GM18873 (cell line): ENCODE data around the gene ZNF512B.
A peak's percentile ranks its signal among the peaks of the same experiment; 100 is the strongest.
"Not testable (repeated sequence)": the region's sequence is repeated elsewhere in the genome, so short reads cannot be mapped to it uniquely, and the experiment has no call there.

ENCODE experiments used
- ATAC-seq: cut with Tn5 transposase; IDR thresholded peaks from one replicate; pipeline ENCODE4 v1.9.1; 2021; ENCODE audit warnings: mild to moderate bottlenecking, moderate library complexity, moderate number of reproducible peaks; ENCODE audit not compliant: unreplicated experiment, low FRiP score

The ZNF512B gene, protein sequence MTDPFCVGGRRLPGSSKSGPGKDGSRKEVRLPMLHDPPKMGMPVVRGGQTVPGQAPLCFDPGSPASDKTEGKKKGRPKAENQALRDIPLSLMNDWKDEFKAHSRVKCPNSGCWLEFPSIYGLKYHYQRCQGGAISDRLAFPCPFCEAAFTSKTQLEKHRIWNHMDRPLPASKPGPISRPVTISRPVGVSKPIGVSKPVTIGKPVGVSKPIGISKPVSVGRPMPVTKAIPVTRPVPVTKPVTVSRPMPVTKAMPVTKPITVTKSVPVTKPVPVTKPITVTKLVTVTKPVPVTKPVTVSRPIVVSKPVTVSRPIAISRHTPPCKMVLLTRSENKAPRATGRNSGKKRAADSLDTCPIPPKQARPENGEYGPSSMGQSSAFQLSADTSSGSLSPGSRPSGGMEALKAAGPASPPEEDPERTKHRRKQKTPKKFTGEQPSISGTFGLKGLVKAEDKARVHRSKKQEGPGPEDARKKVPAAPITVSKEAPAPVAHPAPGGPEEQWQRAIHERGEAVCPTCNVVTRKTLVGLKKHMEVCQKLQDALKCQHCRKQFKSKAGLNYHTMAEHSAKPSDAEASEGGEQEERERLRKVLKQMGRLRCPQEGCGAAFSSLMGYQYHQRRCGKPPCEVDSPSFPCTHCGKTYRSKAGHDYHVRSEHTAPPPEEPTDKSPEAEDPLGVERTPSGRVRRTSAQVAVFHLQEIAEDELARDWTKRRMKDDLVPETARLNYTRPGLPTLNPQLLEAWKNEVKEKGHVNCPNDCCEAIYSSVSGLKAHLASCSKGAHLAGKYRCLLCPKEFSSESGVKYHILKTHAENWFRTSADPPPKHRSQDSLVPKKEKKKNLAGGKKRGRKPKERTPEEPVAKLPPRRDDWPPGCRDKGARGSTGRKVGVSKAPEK

DNA sequence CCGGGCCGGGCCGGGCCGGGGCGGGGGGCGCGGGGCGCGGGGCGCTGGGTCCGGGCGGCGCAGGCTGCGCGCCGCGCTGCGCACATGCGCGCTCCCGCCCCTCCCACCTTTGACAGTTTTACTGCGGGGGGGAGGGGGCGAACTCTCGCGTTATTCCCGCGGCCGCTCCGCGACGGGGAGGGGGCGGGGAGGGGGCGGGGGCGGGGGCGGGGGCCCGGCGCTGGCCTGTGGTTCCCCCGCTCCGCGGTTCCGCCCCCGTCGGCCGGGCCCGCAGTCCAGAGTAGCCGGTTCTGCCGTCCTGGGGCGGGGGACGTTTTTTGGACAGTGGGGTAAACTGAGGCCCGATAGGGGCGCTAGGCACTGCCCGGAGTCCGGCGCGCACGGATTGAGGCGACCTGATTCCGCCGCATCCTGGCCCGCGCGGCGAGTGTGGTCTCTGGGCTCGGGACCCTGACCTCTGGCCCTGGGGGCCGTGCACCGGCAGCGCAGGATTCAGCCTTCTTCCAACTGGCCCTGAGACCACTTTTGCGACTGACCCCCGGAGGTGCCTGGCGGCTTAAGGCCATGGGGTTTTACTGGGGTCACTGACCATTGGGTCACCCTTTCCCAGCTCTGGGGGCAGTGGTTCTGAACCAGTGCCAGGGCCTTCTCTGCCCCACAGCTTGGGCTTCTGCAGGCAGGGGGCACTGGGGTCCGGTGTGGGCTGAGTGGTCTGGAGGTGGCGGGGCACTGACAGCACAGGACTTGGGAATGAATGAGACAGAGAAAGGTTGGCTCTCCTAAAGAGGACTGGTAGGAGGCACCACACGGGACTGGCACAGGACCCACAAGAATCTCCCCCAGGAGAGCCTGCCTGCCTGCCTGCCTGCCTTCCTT lies at the start of gene ZNF512B:
ZNF512B (minus strand) TSS at position 93 of the 876 bp plus-strand sequence. CDS start 1,980 bp downstream, outside the sequence.
- ATAC-seq, result no peak

DNA sequence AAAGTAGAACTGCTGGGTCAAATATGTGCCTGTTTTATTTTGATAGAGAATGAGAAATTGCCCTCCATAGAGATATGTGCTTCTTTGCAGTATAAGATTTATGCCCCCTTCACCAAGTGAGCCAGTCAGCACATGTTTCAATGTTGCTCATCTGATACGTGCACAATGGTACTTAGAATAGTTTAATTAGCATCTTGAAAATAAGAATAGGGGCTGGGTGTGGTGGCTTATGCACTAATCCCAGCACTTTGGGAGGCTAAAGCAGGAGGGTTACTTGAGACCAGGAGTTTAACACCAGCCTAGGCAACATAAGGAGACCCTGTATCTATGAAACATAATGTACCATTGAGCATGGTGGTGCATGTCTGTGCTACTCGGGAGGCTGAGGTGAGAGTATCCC lies 45.9 kb upstream of the ZNF512B start:
- no peak for ATAC-seq

DNA sequence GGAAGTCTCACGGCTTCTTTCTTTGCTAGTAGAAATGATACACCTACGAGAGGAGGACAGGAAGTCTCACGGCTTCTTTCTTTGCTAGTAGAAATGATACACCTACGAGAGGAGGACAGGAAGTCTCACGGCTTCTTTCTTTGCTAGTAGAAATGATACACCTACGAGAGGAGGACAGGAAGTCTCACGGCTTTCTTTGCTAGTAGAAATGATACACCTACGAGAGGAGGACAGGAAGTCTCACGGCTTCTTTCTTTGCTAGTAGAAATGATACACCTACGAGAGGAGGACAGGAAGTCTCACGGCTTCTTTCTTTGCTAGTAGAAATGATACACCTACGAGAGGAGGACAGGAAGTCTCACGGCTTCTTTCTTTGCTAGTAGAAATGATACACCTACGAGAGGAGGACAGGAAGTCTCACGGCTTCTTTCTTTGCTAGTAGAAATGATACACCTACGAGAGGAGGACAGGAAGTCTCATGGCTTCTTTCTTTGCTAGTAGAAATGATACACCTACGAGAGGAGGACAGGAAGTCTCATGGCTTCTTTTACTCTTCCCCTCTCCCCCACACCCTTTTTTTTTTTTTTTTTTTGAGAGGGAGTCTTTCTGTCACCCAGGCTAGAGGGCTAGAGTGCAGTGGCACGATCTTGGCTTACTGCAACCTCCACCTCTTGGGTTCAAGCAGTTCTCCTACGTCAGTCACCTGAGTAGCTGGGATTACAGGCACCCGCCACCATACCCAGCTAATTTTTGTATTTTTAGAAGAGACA lies 42.8 kb upstream of the ZNF512B start:
- not testable (repeated sequence) for ATAC-seq

DNA sequence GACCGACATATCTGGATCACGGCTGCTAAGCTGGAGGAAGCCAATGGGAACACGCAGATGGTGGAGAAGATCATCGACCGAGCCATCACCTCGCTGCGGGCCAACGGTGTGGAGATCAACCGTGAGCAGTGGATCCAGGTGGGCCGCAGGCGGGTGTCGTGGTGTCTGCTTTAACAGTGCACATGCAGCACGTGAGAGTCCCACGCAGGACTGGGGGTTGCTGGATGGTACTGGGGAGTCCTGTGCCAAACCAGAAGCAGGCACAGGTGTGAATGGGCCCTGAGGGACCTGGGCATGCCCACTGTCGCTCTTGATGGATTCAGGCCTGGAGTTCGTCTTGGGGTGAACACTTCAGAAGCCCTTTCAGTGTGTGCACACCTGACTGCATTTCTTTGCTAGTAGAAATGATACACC lies 41.6 kb upstream of the ZNF512B start:
- ATAC-seq, result no peak

DNA sequence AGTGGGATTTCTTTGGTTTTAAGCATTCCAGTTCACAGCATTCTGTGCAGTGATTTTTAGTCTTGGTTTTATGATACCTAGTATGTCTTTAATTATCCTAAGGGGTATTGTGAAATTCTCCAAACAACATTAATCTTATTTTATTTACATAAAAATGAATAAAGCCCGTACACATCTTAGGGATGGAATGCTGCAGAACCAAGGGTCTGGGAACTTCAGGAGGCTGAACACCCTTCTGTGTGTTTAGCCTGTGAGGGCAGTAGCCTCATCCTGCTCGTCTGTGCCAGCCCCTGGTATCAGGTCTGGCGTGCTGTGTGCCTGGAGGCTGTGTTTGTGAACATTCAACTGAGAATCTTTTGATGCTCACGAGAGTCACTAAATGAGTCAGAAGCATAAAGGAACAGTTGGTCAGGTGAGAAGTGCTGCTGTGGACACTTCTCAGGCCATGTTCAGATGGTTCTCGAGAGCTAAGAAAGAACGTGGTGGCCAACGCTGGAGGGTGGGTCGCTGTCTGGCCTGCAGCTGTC lies 41.0 kb upstream of the ZNF512B start:
- no peak for ATAC-seq

DNA sequence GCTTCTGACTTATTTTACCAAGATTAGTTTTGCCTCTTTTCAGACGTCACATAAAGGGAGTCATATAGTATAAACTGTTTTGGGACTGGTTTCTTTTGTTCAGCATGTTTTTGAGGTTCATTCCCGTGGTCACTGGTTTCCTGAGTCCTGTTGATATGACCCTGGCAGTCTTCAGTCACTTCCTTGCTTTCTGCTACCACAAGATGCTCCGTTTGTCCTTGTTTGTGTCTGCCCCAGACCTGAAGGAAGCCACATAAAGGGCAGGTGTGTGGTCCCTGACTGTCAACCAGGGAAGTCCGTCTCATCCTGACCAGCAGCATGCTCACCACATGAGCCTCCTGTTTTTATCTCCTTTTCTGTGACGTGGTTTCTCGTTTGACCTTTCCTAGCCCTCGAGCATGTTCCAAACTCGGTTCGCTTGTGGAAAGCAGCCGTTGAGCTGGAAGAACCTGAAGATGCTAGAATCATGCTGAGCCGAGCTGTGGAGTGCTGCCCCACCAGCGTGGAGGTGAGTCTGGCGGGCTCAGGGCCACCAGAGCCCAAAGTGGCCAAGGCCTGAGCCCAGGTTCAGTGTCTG lies 40.2 kb upstream of the ZNF512B start:
- ATAC-seq, result no peak

DNA sequence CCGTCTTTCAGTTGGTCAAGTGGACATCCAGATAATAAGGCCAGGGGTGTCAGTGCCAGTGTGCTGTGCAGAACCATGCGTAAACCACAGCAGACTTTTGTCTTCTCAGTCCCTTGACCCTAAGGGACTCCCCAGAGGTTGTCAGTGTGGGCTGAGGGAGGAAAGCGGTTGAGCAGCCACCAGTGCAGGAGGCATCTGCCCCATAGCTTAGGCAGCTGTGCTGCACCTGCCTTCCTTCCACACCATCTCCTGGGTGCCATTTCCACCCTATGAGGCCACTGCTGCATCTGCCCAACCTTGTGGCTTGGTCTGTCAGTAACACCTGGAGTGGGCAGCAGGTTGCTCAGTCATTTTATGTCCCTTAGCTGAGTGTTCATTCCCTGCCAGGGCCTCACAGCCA lies 37.2 kb upstream of the ZNF512B start:
- no peak for ATAC-seq

DNA sequence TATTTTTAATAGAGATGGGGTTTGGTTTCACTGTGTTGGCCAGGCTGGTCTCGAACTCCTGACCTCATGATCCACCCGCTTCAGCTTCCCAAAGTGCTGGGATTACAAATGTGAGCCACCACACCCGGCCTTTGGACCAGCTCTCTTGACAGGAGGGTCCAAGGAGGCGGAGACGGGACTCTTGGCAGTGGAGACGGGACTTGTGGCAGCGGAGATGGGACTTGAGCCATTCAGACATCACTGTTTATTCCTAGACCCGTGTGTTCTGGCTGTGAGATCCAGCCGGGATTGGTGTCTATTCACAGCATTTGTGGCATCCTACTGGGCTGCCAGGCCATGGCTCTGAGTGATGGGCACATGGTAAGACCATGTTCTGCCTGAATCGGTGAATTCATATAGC lies 36.8 kb upstream of the ZNF512B start:
- ATAC-seq, result no peak

DNA sequence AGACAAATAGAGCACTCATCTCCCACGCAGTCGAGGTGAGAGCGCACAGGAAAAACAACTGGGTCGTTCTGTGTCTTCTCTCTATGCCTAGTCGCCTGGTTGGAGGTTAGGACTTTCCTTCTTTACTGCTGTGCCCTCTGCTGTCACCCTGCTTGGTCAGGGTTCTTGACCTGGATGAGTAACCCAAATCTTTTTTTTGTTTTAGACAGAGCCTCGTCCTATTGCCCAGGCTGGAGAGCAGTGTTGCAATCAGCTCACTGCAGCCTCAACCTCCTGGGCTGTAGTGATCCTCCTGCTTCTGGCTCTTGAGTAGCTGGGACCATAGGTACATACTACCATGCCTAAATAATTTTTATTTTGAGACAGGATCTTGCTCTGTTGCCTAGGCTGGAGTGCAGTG lies 35.7 kb upstream of the ZNF512B start:
- no peak for ATAC-seq

DNA sequence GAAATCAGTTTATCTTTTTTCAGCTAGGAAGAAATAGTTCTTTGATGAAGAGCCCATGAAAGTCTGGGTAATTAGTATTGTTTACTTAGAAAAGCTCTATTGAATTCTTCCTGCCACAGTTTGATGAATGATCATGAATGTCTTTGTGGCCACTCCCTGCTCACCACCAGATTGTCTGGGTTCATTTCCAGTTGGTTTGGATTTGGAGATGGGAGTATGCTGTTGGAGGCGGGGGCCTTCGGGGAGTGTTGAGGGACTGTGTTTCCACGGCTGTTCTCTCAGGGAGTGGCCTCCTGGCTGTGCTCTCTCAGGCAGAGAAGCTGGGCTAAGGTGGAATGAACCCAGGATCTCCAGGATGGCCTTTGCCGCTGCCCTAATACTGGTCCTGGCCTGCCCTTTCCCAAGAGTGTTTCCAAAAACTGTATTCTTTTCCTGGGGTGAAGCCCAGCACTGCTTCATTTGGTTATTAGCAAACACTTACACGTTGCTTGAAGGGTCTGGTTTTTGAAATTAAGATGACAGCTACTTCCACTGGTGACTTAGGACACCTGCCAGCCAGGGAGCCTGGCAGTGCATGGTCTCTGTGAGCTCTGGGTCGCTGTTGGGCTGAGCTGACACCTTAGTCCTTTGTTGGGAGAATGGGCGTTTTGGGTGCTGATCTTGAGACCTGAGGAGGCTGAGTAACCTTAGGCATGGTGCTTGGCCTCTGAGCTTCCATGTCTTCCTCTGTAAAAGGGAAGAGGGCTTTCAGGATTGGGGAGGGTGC lies 34.4 kb upstream of the ZNF512B start:
- no peak for ATAC-seq

DNA sequence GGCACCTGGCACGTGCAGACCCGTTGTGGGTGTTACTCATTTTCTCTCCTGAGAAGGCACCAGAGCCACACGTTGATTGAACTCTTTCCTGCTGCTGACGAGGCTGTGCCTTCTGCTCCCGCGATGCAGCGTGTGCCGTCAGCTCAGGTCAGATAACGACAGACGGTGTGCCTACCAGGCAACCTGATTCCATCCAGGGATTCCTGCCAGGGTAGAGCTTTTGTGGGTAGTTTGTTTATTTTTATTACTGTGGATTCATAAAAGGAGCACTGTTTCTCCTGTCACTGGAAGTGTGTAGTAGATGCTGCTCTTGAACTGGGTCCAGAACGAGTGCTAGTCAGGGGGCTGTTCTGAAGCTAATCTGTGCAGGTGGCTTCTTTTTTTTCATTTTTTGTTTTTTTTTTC lies 31.9 kb upstream of the ZNF512B start:
- no peak for ATAC-seq

DNA sequence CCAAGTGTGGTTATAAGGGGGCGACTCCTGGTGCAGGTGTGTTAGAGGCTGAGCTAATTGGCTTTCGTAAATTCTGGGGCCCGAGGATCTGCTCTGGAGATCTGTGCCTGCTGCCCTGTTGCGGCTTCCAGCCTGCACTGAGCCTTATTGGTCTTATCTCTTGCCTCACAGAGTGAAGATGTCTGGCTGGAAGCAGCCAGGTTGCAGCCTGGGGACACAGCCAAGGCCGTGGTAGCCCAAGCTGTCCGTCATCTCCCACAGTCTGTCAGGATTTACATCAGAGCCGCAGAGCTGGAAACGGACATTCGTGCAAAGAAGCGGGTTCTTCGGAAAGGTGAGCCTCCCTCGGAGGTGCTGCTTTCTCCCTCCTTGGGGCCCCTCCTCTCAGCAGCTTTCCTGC lies 31.2 kb upstream of the ZNF512B start:
- ATAC-seq, result no peak

DNA sequence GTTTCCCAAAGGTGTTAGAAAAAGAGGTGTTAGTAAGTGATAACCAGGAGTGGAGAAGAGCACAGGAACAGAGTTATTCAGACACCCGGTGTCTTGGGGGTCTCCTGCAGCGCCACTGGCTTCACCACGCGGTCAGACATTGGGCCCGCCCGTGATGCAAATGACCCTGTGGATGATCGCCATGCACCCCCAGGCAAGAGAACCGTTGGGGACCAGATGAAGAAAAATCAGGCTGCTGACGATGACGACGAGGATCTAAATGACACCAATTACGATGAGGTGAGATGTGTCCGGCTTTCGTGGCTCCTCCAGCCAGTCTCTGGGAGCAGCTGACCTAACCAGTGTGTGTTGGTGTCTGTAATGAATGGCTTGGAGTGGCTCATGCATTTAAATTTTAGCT lies 13.2 kb upstream of the ZNF512B start:
- no peak for ATAC-seq

DNA sequence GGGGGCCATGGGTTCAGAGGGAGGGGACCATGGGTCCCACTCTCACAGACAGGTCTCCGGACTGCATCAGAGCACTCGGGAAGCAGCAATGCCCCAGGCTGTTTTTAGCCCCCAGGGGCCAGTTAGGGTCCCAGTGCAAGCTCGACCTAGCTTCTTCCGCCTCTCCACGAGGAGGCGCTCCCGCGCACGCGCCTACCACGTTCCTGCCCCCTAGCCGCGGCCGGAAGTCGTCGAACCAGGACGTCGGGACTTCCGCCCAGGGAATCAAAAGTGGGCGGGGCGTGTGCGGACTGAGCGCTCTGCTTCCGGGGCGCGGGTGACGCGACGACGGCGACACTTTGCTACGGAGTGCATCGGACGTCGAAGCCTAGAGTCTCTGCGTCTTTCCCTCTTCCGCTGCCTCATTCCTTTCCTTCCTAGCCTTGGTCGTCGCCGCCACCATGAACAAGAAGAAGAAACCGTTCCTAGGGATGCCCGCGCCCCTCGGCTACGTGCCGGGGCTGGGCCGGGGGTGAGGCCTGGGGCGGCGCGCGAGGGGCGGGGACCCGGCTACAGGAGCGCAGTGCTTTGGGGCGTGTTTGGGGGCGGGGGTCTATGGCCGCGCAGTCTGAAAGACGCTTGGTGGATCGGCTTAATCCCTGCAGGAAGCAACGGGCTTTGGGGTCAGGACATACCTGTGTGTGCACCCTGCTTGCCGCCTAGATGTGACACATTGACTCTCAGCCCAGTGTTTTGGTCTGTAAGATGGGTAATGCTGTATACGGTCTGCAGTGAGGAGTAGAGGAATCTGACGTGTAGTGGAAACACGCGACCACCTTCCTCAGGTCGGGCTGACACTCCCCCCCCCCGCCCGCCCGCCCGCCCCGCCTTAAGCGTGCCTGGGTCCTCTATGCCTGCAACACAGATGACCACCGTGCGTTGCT lies 11.3 kb upstream of the ZNF512B start, which contains the start of gene PRPF6:
PRPF6 (plus strand) TSS at position 327 of the 923 bp plus-strand sequence; CDS start at position 441, 114 bp downstream.
- ATAC-seq, result peak; percentile 48

DNA sequence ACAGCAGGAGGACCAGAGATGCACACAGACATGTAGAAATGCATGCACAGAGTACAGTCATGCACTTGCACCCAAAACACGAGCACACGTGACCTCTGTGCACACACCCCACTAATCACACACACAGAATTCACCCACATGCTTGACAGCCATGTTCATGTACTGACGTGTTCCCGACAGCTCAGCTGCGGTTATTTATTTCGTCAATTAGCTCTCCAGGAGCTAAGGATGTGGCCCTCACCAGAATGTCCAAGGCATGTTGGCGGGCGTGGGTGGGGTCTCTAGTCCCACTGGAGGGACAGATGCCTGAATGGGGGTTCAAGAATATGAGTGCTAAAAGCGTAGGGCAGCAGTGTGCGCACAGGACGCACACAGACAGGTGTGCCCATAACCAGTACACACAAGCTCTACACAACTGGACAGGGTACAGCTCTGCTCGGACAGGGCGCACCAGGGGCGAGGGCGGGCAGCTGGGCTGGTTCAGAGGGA lies 10.6 kb upstream of the ZNF512B start:
- ATAC-seq, result no peak

DNA sequence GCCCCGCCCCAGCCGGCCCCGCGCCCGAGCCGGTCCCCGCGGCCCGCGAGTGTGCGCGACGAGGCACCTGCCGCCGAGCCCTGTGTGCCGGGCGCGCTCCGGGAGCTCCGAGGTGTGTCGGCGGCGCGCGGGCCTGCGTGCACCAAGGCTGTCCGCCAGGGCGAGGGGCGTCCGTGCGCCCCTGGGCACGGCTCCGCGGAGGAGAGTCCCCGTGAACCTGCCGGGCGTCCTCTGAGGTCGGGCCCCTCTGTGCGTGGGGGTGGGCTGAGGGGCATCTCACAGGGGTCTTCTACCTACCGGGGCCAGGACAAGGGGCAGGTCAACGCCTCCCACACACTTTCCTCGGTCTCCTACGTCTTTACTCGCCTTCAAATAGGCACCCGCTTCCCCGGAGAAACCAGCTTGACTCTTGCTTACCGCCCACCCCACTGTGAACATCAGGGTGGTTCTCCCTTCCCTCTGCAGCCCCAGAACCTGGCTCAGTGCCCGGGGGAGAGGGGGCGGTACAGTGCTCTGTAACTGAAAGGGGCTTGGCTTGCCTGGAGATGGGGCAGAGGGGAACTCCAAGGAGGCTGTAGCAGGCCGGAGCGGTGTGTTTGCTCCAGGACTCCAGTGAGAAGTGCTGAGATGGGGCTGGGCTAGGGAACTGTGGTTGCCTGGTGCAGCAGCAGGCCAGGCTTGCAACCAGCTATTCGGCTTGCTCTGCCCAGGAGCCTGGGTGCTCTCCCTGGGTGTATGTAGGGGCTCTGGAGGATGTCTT lies 10.0 kb upstream of the ZNF512B start, which contains the start of gene SAMD10:
SAMD10 (minus strand) TSS at position 86 of the 760 bp plus-strand sequence. CDS start 175 bp downstream, outside the sequence.
- ATAC-seq, result no peak
